GM08714 (cell line): ENCODE results near the gene MTCH2.

ENCODE experiments used
- H3K4me3 ChIP-seq: fragments of 200-500 bp; sonication (Bioruptor generic); 2 replicates; pipeline ENCODE4 v1.5.1; 2014; ENCODE audit warnings: mild to moderate bottlenecking, low read length, inconsistent platforms
- ZNF274 ChIP-seq: IDR thresholded peaks from 2 replicates; pipeline ENCODE4 v1.6.1; 2012; ENCODE audit warnings: mild to moderate bottlenecking, low read depth, low read length

Gene MTCH2

GRCh38 chr11:47611348-47611794, 31.0 kb downstream of the MTCH2 start:
- TF ChIP-seq ZNF274 = no peak
- H3K4me3 ChIP-seq = no peak overlapping the region

GRCh38 chr11:47609675-47610074, 32.7 kb downstream of the MTCH2 start:
- no peak for TF ChIP-seq ZNF274
- no peak overlapping the region for H3K4me3 ChIP-seq

GRCh38 chr11:47607380-47607779, 35.0 kb downstream of the MTCH2 start:
- no peak for TF ChIP-seq ZNF274

GRCh38 chr11:47606731-47607130, 35.6 kb downstream of the MTCH2 start:
- no peak for TF ChIP-seq ZNF274
- H3K4me3 ChIP-seq = no peak overlapping the region

More at GRCh38 chr11:47607380-47607779, 35.0 kb downstream of the MTCH2 start:
- H3K4me3 ChIP-seq = no peak overlapping the region

GRCh38 chr11:47605921-47606320, 36.4 kb downstream of the MTCH2 start:
- no peak overlapping the region for H3K4me3 ChIP-seq
- TF ChIP-seq ZNF274 = no peak

GRCh38 chr11:47603295-47603694, 39.1 kb downstream of the MTCH2 start:
- TF ChIP-seq ZNF274 = no peak
- no peak overlapping the region for H3K4me3 ChIP-seq

- no peak for TF ChIP-seq ZNF274
- no peak overlapping the region for H3K4me3 ChIP-seq
Observed at GRCh38 chr11:47599902-47600301, 42.5 kb downstream of the MTCH2 start.

GRCh38 chr11:47595967-47596366, 46.4 kb downstream of the MTCH2 start:
- no peak for TF ChIP-seq ZNF274

GRCh38 chr11:47595029-47595428, 47.3 kb downstream of the MTCH2 start:
- no peak for TF ChIP-seq ZNF274
- H3K4me3 ChIP-seq = no peak overlapping the region

More at GRCh38 chr11:47595967-47596366, 46.4 kb downstream of the MTCH2 start:
- no peak overlapping the region for H3K4me3 ChIP-seq

- H3K4me3 ChIP-seq = no peak within 1 kb of the TSS
- TF ChIP-seq ZNF274 = no peak
Observed at GRCh38 chr11:47593934-47594855, 48.2 kb downstream of the MTCH2 start, which contains the start of gene C1QTNF4. Gene C1QTNF4 (minus strand): TSS chr11:47594411. CDS start chr11:47590810, 3,601 bp downstream.

GRCh38 chr11:47593492-47593933, 48.8 kb downstream of the MTCH2 start:
- TF ChIP-seq ZNF274 = no peak
- no peak overlapping the region for H3K4me3 ChIP-seq

GRCh38 chr11:47592970-47593369, 49.4 kb downstream of the MTCH2 start:
- H3K4me3 ChIP-seq = no peak overlapping the region
- TF ChIP-seq ZNF274 = no peak

- no peak for TF ChIP-seq ZNF274
- H3K4me3 ChIP-seq = no peak overlapping the region
Observed at GRCh38 chr11:47592251-47592650, 50.1 kb downstream of the MTCH2 start.

- no peak for TF ChIP-seq ZNF274
- no peak overlapping the region for H3K4me3 ChIP-seq
Observed at GRCh38 chr11:47591764-47592163, 50.6 kb downstream of the MTCH2 start.
